ENCODE data around the gene H3-3A.

- no peak for TF ChIP-seq POLR2A (IDR thresholded peaks at IDR 0.05)
- TF ChIP-seq, protein P1, sequence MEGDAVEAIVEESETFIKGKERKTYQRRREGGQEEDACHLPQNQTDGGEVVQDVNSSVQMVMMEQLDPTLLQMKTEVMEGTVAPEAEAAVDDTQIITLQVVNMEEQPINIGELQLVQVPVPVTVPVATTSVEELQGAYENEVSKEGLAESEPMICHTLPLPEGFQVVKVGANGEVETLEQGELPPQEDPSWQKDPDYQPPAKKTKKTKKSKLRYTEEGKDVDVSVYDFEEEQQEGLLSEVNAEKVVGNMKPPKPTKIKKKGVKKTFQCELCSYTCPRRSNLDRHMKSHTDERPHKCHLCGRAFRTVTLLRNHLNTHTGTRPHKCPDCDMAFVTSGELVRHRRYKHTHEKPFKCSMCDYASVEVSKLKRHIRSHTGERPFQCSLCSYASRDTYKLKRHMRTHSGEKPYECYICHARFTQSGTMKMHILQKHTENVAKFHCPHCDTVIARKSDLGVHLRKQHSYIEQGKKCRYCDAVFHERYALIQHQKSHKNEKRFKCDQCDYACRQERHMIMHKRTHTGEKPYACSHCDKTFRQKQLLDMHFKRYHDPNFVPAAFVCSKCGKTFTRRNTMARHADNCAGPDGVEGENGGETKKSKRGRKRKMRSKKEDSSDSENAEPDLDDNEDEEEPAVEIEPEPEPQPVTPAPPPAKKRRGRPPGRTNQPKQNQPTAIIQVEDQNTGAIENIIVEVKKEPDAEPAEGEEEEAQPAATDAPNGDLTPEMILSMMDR (IDR thresholded peaks at IDR 0.05): no peak
Observed at GRCh38 chr1:226104671-226105121, 42.2 kb downstream of the H3-3A start.

All from upper lobe of left lung (tissue), 4 donors.